Measurements from ENCODE around the gene IKZF3. TPM values are rescaled to one million over a fixed set of nuclear protein-coding genes. Genes with fewer than 3 reads are reported as not detected.
"Not testable (repeated sequence)": the region's sequence is repeated elsewhere in the genome, so short reads cannot be mapped to it uniquely, and the experiment has no call there.

Gene IKZF3
- polyA plus RNA-seq, 3 donors from 2014 or later: 3.1 to 77.5 (median 15.7) TPM

- Mint-ChIP-seq H3K9me3 (no peaks in the 10 kb centered on the region), H3K27ac (peak overlapping the region; percentile 87 to 97 (median 94)), H3K27me3 (ENCODE audit: low read depth in 3 of 3) (peaks cover 25 to 37% (median 25%) of the 10 kb centered on the region in 3 donors), H3K4me1 (peaks cover 42 to 44% of the 10 kb centered on the region in 2 donors), H3K4me3 (peak overlapping the region; percentile 51 to 79 (median 70)), H3K36me3 (no peaks in the 10 kb centered on the region)
- DNase-seq: no peak
These were observed 111.8 kb downstream of the IKZF3 start for GRCh38 chr17:39752241-39752881.

GRCh38 chr17:39751637-39752036, 112.5 kb downstream of the IKZF3 start:
- Mint-ChIP-seq H3K4me1 (peaks cover 34 to 37% of the 10 kb centered on the region in 2 donors), H3K9me3 (no peaks in the 10 kb centered on the region), H3K4me3 (no peak overlapping the region), H3K36me3 (no peaks in the 10 kb centered on the region), H3K27me3 (ENCODE audit: low read depth in 3 of 3) (peaks cover 23 to 33% (median 23%) of the 10 kb centered on the region in 3 donors), H3K27ac (peak overlapping the region in 1 of 6 donors; percentile 95)
- DNase-seq: no peak

DNA sequence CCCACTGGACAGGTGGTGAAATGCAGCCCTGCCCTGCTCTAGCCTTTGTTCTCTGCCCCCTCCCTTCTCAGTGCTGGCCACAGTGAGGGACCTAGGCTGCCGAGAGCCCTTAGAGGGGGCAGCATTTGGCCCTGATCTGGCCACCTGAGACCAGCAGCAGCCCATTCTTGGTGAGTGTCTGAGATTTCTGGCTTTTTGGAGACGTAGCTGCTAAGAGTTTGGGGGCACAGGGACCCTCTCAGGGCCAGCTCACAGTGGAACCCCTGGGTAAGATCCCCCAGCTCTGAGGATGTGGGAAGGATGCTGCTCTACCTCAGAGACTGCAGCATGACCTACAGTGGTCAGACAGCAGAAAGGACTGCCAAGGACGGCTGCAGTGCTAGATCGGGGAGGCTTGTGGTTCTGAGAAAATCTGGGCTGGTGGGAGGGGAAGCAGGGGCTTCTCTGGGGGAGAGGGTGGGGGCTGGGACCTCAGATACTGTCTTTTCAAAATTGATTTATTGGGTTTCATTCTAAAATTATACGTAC, 113.0 kb downstream of the IKZF3 start:
- Mint-ChIP-seq H3K27ac (peak overlapping the region in 1 of 6 donors; percentile 51), H3K9me3 (no peaks in the 10 kb centered on the region), H3K27me3 (ENCODE audit: low read depth in 3 of 3) (peaks cover 18 to 28% (median 21%) of the 10 kb centered on the region in 3 donors), H3K4me1 (peaks cover 29 to 32% of the 10 kb centered on the region in 2 donors), H3K4me3 (no peak overlapping the region), H3K36me3 (no peaks in the 10 kb centered on the region)
- DNase-seq: no peak

DNA sequence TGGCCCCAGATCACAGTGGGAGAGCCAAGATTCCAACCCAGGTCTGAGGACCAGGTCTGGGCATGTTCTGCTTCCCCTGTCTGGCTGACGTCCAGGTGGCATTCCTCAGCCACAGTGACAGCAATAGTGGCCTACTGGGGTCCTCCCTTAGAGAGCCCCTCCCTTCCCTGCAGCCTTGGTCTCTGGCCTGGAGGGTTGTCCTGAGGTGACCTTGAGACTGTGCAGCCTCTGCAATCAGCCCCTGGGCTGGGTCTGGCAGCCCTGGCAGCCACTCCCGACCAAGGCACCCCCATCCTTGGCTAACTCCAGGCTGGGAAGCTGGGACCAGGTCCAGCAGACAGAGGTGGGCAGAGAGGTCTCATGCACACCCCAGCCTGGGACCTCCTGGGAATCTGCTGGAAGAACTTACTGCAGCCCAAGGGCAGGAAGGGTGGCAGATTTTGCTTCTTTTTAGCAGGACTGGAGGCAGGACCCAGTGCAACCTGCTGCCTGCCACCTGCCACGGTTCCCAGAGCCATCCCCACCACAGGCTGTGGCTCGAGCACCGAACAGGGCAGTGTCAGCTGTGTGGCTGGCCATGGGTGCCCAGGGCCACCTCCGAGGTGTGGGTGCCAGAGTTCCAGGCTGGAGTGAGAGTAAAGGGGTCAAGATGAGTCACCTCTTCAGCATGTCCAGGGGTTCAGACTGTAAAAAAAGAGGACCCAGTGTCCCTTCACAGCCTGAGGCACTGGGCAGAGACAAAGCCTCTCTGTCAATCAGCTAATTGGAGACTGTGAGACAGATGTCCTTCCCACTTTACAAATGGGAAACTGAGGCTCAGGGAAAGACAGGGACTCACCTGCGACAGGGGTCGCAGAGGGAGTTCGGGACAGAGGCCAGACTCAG, 113.7 kb downstream of the IKZF3 start:
- H3K36me3 Mint-ChIP-seq: no peaks in the 10 kb centered on the region
- H3K27me3 Mint-ChIP-seq (ENCODE audit: low read depth in 3 of 3): peaks cover 12 to 21% (median 17%) of the 10 kb centered on the region in 3 donors
- no peaks in the 10 kb centered on the region for H3K9me3 Mint-ChIP-seq
- H3K4me3 Mint-ChIP-seq: no peak overlapping the region
- H3K4me1 Mint-ChIP-seq: peaks cover 22 to 25% of the 10 kb centered on the region in 2 donors
- H3K27ac Mint-ChIP-seq: no peak overlapping the region
- no peak for DNase-seq

- Mint-ChIP-seq H3K4me1 (peaks cover 14 to 16% of the 10 kb centered on the region in 2 donors), H3K27me3 (ENCODE audit: low read depth in 3 of 3) (peaks cover 6 to 12% (median 6%) of the 10 kb centered on the region in 3 donors)
- DNase-seq, H3K27ac Mint-ChIP-seq, H3K36me3 Mint-ChIP-seq, H3K9me3 Mint-ChIP-seq, H3K4me3 Mint-ChIP-seq: not testable (repeated sequence)
These were observed 115.6 kb downstream of the IKZF3 start for GRCh38 chr17:39748444-39749034.

- Mint-ChIP-seq H3K27me3 (ENCODE audit: low read depth in 3 of 3) (peaks cover under 1 to 8% (median 6%) of the 10 kb centered on the region in 3 donors), H3K9me3 (no peaks in the 10 kb centered on the region), H3K4me3 (no peak overlapping the region), H3K36me3 (no peaks in the 10 kb centered on the region), H3K4me1 (peaks cover 7 to 8% of the 10 kb centered on the region in 2 donors), H3K27ac (peak overlapping the region in 1 of 6 donors; percentile 64)
- no peak for DNase-seq
These were observed 116.4 kb downstream of the IKZF3 start for GRCh38 chr17:39747745-39748144.

DNA sequence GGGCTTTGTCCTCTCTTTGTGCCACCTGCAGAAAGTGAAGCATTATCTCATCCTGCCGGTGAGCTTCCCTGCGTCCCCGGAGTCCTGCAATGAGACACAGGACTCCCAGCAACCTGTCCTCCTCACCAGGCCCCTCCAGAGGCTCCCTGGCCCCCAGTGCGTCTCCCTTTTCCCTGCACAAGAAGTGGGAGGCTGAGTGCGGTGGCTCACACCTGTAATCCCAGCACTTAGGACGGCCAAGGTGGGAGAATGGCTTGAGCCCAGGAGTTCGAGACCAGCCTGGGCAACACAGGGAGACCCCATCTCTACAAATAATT, 118.0 kb downstream of the IKZF3 start:
- H3K27me3 Mint-ChIP-seq (ENCODE audit: low read depth in 3 of 3): peaks cover 0 to 4% (median 1%) of the 10 kb centered on the region in 3 donors
- no peaks in the 10 kb centered on the region for H3K9me3 Mint-ChIP-seq
- no peak overlapping the region for H3K4me3 Mint-ChIP-seq
- H3K27ac Mint-ChIP-seq: no peak overlapping the region
- peaks cover 0 to 2% of the 10 kb centered on the region in 2 donors for H3K4me1 Mint-ChIP-seq
- no peaks in the 10 kb centered on the region for H3K36me3 Mint-ChIP-seq
- DNase-seq: no peak

DNA sequence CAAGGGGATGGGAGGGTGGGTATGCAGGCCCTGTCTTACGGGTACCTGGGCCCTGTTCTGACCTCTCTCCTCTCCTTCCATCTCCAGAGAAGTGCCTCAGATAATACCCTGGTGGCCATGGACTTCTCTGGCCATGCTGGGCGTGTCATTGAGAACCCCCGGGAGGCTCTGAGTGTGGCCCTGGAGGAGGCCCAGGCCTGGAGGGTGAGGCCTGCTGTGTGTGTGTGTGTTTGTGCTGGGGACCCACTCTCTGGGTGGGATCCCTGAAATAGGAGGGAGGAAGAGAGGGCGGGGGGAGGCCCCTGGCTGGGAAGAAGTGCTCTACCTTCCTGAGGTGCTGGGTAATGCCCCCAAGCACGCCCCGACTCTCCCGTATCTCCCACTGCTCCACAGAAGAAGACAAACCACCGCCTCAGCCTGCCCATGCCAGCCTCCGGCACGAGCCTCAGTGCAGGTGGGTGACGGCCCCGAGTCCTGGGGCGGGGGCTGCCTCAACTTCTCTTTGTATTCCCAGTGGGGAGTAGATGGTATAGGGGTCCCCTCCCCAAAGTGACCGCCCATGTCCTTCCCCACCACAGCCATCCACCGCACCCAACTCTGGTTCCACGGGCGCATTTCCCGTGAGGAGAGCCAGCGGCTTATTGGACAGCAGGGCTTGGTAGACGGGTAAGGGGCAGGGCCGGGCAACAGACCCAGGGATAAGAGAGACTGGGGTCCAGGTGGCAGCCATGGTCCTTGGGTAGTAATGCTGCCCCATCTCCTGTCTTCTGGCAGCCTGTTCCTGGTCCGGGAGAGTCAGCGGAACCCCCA, 118.6 kb downstream of the IKZF3 start:
- Mint-ChIP-seq H3K9me3 (no peaks in the 10 kb centered on the region), H3K4me1 (peaks cover 0 to 2% of the 10 kb centered on the region in 2 donors), H3K27me3 (ENCODE audit: low read depth in 3 of 3) (peaks cover 2 to 7% (median 3%) of the 10 kb centered on the region in 3 donors), H3K4me3 (no peak overlapping the region), H3K36me3 (no peaks in the 10 kb centered on the region), H3K27ac (no peak overlapping the region)
- DNase-seq: no peak

DNA sequence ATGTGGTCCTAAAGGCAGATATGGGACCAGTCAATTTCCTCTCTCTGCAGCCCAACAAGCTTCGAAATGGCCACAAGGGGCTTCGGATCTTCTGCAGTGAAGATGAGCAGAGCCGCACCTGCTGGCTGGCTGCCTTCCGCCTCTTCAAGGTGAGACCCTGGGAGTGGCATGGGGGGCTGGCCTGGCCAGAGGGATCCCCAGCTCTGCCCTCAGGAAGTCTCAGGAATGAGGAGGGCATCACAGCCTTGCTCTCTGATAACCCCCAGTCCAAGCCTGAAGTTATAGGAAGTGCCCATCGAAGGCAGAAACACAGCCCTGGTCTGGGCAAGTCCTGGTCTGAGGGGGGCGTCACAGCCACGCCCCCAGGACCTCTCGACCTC, 119.3 kb downstream of the IKZF3 start:
- DNase-seq: no peak
- Mint-ChIP-seq H3K4me1 (peaks cover 0 to 2% of the 10 kb centered on the region in 2 donors), H3K36me3 (no peaks in the 10 kb centered on the region), H3K4me3 (no peak overlapping the region), H3K9me3 (no peaks in the 10 kb centered on the region), H3K27ac (no peak overlapping the region), H3K27me3 (ENCODE audit: low read depth in 3 of 3) (peaks cover 3 to 8% (median 7%) of the 10 kb centered on the region in 3 donors)

- Mint-ChIP-seq H3K36me3 (no peaks in the 10 kb centered on the region), H3K27me3 (ENCODE audit: low read depth in 3 of 3) (peaks cover 5 to 8% (median 7%) of the 10 kb centered on the region in 3 donors), H3K27ac (no peak overlapping the region), H3K4me1 (peaks cover 0 to 2% of the 10 kb centered on the region in 2 donors), H3K4me3 (no peak overlapping the region), H3K9me3 (no peaks in the 10 kb centered on the region)
- no peak for DNase-seq
These were observed 119.9 kb downstream of the IKZF3 start for GRCh38 chr17:39744075-39744835.

GRCh38 chr17:39742856-39743436, 121.2 kb downstream of the IKZF3 start:
- H3K27me3 Mint-ChIP-seq (ENCODE audit: low read depth in 3 of 3): peaks cover 8 to 12% (median 11%) of the 10 kb centered on the region in 3 donors
- H3K4me1 Mint-ChIP-seq: peaks cover 7 to 8% of the 10 kb centered on the region in 2 donors
- no peak for DNase-seq
- no peaks in the 10 kb centered on the region for H3K36me3 Mint-ChIP-seq
- H3K27ac Mint-ChIP-seq: no peak overlapping the region
- H3K4me3 Mint-ChIP-seq: no peak overlapping the region
- H3K9me3 Mint-ChIP-seq: no peaks in the 10 kb centered on the region

DNA sequence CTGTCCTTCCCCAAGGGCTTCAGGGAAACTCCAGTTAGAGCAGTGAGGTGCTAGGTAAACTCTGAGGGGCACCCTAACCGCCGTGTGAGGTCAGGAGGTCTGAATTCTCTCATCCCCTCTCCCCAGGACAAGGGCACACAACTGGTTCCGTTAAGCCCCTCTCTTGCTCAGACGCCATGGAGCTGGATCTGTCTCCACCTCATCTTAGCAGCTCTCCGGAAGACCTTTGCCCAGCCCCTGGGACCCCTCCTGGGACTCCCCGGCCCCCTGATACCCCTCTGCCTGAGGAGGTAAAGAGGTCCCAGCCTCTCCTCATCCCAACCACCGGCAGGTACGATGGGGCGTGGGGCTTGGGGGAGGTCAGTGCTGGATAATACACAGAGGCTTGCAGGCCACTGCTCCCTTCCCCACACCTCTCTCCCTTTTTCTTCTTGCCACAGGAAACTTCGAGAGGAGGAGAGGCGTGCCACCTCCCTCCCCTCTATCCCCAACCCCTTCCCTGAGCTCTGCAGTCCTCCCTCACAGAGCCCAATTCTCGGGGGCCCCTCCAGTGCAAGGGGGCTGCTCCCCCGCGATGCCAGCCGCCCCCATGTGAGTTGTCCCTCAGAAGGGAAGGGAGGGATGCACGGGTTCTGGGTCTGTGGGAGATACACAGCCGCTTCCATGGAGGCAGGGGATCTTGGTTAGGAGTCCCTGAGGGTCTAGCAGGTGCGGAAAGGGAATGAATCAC, 121.8 kb downstream of the IKZF3 start:
- Mint-ChIP-seq H3K36me3 (no peaks in the 10 kb centered on the region), H3K4me3 (no peak overlapping the region), H3K9me3 (no peaks in the 10 kb centered on the region), H3K4me1 (peaks cover 7 to 8% of the 10 kb centered on the region in 2 donors), H3K27me3 (ENCODE audit: low read depth in 3 of 3) (peaks cover 8 to 12% (median 11%) of the 10 kb centered on the region in 3 donors), H3K27ac (no peak overlapping the region)
- DNase-seq: no peak

All from immature natural killer cell (primary cell).